Thyroid gland (tissue), 4 donors: Measurements from ENCODE around the gene DNASE2B. TPM values are rescaled to one million over a fixed set of nuclear protein-coding genes. Genes with fewer than 3 reads are reported as not detected.

Experiments used
- DNase-seq, 2 donors: peaks; one replicate each; pipeline ENCODE4 v3.0.0-alpha.2; 2019
- H3K27ac ChIP-seq, 3 donors: fragments of 200-600 bp; sonication (generic); 1 replicate in 2 of 3; 2 replicates in 1 of 3; pipeline ENCODE4 v1.5.1; 2016 to 2019; ENCODE audit warnings: mild to moderate bottlenecking in 1 of 3, moderate library complexity in 1 of 3
- H3K27me3 ChIP-seq: fragments of 200-600 bp; sonication (generic); one replicate; pipeline ENCODE4 v1.5.1; 2019
- H3K36me3 ChIP-seq, 2 donors: fragments of 200-600 bp; sonication (generic); one replicate each; pipeline ENCODE4 v1.5.1; 2016 to 2019
- H3K4me1 ChIP-seq, 2 donors: fragments of 200-600 bp; sonication (generic); one replicate each; pipeline ENCODE4 v1.5.1; 2017 to 2019
- H3K4me3 ChIP-seq, 3 donors: fragments of 200-600 bp; sonication (generic); replicated peaks in 1 of 3; 1 replicate in 2 of 3; 2 replicates in 1 of 3; pipeline ENCODE4 v1.5.1; 2016; ENCODE audit warnings: mild to moderate bottlenecking in 1 of 3
- H3K9me3 ChIP-seq: fragments of 200-600 bp; sonication (generic); one replicate; pipeline ENCODE4 v1.5.1; 2017
- POLR2A ChIP-seq, 2 donors: fragments of 450-650 bp; IDR thresholded peaks; one replicate each; pipeline ENCODE4 v1.6.1; 2017; ENCODE audit warnings: antibody characterized with exemption in 2 of 2, mild to moderate bottlenecking in 2 of 2, moderate library complexity in 1 of 2
- whole genome bisulfite sequencing, 2 donors: methylation state at CpG; one replicate each; pipeline ENCODE4 v1.1.5; 2017; 5-methylcytosine and 5-hydroxymethylcytosine counted together
- intact Hi-C: fragments of 100-400 bp; cut with DNase I; formaldehyde crosslinking; loops from one replicate; pipeline ENCODE4 v1.15.1; 2023
- total RNA-seq, 4 donors: library from RNA; depleted of rRNA; stranded (reverse); fragments of >200 nt; gene quantifications; one replicate each; pipeline ENCODE4 v1.2.3, GENCODE V29; 2016
- TF ChIP-seq, protein P1 (sequence below), 6 experiments: fragments of 200-600 bp in 3 of 6; fragments of 450-650 bp in 3 of 6; sonication (generic) in 3 of 6; IDR thresholded peaks; one replicate each; pipeline ENCODE4 v1.5.1; 2016 to 2019; ENCODE audit warnings: antibody characterized with exemption in 6 of 6, mild to moderate bottlenecking in 2 of 6, inconsistent platforms in 1 of 6, moderate library complexity in 1 of 6

The DNASE2B gene
- total RNA-seq, 4 donors from 2014 or later, result 0.88 TPM; not detected in 3

GRCh38 chr1:84360316-84360715, 38.0 kb upstream of the DNASE2B start:
- Histone ChIP-seq H3K36me3 (no peaks in the 10 kb centered on the region), H3K4me1 (peaks cover 10 to 13% of the 10 kb centered on the region in 2 donors), H3K4me3 (no peak overlapping the region), H3K27ac (no peak overlapping the region), H3K9me3 (no peaks in the 10 kb centered on the region), H3K27me3 (no peaks in the 10 kb centered on the region)
- TF ChIP-seq, protein P1, sequence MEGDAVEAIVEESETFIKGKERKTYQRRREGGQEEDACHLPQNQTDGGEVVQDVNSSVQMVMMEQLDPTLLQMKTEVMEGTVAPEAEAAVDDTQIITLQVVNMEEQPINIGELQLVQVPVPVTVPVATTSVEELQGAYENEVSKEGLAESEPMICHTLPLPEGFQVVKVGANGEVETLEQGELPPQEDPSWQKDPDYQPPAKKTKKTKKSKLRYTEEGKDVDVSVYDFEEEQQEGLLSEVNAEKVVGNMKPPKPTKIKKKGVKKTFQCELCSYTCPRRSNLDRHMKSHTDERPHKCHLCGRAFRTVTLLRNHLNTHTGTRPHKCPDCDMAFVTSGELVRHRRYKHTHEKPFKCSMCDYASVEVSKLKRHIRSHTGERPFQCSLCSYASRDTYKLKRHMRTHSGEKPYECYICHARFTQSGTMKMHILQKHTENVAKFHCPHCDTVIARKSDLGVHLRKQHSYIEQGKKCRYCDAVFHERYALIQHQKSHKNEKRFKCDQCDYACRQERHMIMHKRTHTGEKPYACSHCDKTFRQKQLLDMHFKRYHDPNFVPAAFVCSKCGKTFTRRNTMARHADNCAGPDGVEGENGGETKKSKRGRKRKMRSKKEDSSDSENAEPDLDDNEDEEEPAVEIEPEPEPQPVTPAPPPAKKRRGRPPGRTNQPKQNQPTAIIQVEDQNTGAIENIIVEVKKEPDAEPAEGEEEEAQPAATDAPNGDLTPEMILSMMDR (IDR thresholded peaks at IDR 0.05), result no peak
- no peak for TF ChIP-seq POLR2A (IDR thresholded peaks at IDR 0.05)
- 86 to 88% methylated on average over 1 of the region's 1 CpG for WGBS, 2 donors
- intact Hi-C loops, result no loop called here
- no peak for DNase-seq

GRCh38 chr1:84361796-84362195, 36.5 kb upstream of the DNASE2B start:
- Histone ChIP-seq H3K4me3 (no peak overlapping the region), H3K27ac (peak overlapping the region in 1 of 3 donors; percentile 84), H3K9me3 (no peaks in the 10 kb centered on the region), H3K27me3 (no peaks in the 10 kb centered on the region), H3K4me1 (peaks cover 20 to 28% of the 10 kb centered on the region in 2 donors), H3K36me3 (no peaks in the 10 kb centered on the region)
- WGBS, 2 donors, result 95% methylated on average over 3 of the region's 3 CpGs
- TF ChIP-seq, protein P1 (IDR thresholded peaks at IDR 0.05), result no peak
- DNase-seq, result no peak
- intact Hi-C loops, result no loop called here

- Histone ChIP-seq H3K9me3 (no peaks in the 10 kb centered on the region), H3K27ac (peak overlapping the region; percentile 83 to 88 (median 84)), H3K27me3 (no peaks in the 10 kb centered on the region), H3K4me1 (peaks cover 32 to 40% of the 10 kb centered on the region in 2 donors), H3K36me3 (no peaks in the 10 kb centered on the region), H3K4me3 (no peak overlapping the region)
- TF ChIP-seq, protein P1 (IDR thresholded peaks at IDR 0.05), result no peak
- peak in 1 of 2 donors; percentile 60 for TF ChIP-seq POLR2A (IDR thresholded peaks at IDR 0.05)
- WGBS, 2 donors, result 17 to 24% methylated on average over 5 of the region's 5 CpGs
- peak; percentile 52 to 62 for DNase-seq
- intact Hi-C loops, result no loop called here
These were observed 35.3 kb upstream of the DNASE2B start for GRCh38 chr1:84363019-84363418.

DNA sequence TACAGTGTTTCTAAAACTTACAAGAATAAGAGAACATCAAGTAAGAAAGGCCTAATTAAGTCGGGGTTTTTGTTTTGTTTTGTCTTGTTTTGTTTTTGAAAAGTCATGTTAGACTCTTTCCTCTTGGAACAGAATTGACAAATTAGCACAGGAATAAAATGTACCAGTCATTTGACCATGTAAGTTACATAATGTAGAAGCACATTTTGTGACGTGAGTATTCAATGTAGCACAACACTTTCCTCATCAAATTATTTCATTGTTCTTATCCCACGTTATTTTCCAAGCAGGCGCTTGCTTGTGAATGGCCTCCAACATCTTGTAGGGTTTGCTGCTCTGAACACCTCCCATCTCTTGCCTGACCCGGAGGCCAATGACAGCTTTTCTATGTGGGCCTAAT, 34.7 kb upstream of the DNASE2B start:
- Histone ChIP-seq H3K4me3 (no peak overlapping the region), H3K27me3 (no peaks in the 10 kb centered on the region), H3K9me3 (no peaks in the 10 kb centered on the region), H3K36me3 (no peaks in the 10 kb centered on the region), H3K4me1 (peaks cover 32 to 40% of the 10 kb centered on the region in 2 donors), H3K27ac (peak overlapping the region; percentile 83 to 88 (median 84))
- no peak for DNase-seq
- TF ChIP-seq, protein P1 (IDR thresholded peaks at IDR 0.05), result no peak
- no peak for TF ChIP-seq POLR2A (IDR thresholded peaks at IDR 0.05)
- intact Hi-C loops, result no loop called here
- 66% methylated on average over 5 of the region's 5 CpGs for WGBS, 2 donors

DNA sequence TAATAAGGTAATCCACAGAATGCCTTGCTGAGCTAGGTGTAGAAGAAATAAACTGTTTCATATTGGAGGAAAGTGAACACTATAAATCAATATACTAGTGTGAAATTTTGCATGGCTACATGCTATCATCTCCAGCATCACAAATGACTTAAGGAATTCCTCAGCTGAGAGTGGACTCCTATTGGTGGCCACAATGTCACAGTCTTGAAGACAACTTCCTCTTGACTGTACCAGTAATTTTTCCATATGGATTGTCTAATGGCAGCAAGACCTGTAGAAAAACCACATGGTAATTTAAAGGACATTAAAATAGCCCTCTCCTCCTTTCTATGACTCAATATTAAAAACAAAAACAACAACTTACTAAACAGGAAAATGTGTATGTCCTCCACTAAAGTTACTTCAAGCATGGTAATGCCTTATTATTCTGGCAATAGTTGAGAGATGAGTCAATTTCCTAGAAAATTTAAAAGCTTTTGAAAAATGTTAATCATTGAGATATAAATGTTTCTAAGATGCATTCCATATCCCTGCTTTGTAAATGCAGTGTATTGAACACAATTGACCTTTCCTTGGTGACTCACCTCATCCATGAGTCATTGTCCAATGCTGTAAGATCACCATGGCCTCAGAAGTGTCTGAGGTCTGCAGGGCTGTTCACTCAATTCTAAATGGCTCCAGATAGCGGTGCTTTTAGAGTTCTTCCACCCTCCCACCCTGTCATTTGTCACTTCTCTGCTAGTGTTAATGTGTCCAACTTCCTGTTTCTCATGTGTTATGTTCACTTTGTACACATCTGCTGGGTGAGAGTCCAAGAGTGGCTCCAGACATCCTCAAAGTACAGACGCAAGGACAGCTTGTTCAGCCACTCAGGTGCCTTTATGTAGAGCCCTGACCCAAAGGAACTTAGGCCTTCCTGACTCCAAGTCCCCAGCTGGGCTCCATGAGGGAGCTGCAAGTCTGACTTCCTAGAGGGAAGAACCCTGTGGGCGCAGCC, 32.8 kb upstream of the DNASE2B start:
- intact Hi-C loops, result no loop called here
- WGBS, 2 donors, result 49 to 58% methylated on average over 3 of the region's 3 CpGs

More for the DNA sequence above, 32.8 kb upstream of the DNASE2B start:
- Histone ChIP-seq H3K36me3 (no peaks in the 10 kb centered on the region), H3K27ac (peak overlapping the region in 2 of 3 donors; percentile 10 to 57), H3K4me3 (no peak overlapping the region), H3K27me3 (no peaks in the 10 kb centered on the region), H3K4me1 (peaks cover 36 to 44% of the 10 kb centered on the region in 2 donors), H3K9me3 (no peaks in the 10 kb centered on the region)
- no peak for TF ChIP-seq POLR2A (IDR thresholded peaks at IDR 0.05)
- TF ChIP-seq, protein P1 (IDR thresholded peaks at IDR 0.05), result no peak
- no peak for DNase-seq
